GM18867 (cell line): ENCODE results near the gene NAGS.
"Not testable (repeated sequence)": the region's sequence is repeated elsewhere in the genome, so short reads cannot be mapped to it uniquely, and the experiment has no call there.

Source experiments
- ATAC-seq: cut with Tn5 transposase; IDR thresholded peaks from one replicate; pipeline ENCODE4 v1.9.1; 2021; ENCODE audit warnings: mild to moderate bottlenecking, moderate library complexity; ENCODE audit not compliant: unreplicated experiment

NAGS gene

DNA sequence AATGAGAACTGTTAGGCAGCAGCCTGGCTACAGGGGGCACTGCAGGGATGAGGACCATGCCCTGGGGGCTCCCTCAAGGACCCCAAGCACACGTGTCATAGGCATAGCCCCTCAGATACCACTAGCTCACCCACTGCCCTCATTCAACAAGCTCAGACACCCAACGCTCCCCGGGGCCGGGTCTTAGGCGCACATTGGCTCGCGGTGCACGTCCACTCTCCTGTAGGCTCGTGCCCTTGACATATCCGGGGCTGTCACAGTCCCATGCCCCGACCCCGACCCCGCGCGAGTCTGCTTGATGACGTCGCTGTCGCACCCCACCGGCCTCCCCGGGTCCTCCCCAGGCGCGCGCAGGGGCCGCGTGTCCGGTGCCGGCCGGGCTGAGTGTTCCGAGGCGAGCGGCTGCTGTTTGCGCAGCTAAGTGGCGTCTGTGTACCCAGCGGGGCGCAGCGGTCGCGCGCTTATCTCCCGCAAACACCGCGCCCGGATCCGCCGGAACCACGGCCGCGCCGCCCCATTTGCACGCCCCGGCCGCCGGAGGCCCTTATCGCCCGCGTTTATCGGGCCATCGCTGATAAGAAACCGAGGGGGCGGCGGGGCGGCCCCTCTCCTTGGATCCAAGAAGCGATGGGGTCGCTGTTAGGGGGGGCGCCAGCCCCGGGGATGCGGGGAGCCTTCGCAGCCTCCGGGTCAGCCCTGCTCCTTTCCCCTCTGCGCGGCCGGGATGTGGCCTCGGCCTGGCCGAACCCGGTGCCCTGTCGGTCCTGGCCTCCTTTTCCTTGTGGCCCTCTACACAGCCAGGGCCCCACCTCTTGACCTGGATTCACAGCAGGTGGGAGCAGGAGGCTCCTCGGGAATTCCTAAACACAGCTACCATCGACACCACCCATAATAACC, 20.7 kb upstream of the NAGS start:
- ATAC-seq: no peak

DNA sequence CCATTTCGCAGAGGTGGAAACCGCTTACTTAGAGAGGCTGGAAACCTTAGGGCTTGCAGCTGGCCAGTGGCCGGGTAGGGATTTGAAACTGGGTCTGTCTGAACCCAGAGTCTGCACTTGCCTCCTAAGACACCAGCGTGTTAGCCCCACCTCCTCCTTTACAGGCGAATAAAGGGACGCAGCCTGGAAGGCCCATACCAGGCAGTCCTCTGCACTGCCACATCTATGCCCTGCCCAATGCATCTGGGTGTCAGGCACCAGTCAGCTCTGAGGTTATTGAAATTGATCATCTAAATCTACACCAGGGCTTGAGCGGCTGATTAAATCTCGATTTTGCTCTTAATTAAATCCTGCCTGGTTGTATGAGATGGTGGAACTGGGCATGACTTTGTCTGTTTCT, 19.9 kb upstream of the NAGS start:
- ATAC-seq: no peak

DNA sequence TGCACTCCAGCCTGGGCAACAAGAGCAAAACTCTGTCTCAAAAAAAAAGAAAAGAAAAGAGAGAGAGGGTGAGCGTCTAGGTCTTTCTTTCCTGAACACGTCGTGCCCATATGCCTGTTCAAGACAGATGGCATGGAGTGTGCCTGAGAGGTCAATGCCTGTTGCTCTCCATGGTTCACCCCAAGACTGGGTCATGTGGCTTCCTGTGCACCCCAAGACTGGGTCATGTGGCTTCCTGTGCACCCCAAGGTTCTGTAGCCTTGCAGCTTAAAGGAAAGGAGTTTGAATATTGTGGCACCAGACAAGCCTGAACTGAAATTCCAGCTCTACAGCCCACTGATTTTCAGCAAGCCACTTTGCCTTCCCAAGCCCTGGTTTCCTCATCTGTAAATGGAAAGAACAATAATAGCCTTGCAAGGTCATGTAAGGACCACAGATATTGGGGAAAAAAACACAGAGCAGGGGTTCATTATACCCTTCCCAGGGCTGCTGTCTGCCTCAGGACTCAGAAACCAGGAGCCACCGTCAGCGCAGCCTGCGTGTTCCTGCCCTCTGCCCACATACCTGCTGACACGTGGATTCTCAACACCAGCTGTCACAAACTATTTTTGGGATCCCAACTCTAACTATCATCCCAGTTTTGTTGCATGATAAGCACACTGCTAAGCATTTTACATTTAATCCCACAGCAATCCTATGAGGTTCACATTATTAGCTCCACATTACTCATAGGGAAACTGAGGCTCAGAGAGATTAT, 18.0 kb upstream of the NAGS start:
- ATAC-seq: no peak

DNA sequence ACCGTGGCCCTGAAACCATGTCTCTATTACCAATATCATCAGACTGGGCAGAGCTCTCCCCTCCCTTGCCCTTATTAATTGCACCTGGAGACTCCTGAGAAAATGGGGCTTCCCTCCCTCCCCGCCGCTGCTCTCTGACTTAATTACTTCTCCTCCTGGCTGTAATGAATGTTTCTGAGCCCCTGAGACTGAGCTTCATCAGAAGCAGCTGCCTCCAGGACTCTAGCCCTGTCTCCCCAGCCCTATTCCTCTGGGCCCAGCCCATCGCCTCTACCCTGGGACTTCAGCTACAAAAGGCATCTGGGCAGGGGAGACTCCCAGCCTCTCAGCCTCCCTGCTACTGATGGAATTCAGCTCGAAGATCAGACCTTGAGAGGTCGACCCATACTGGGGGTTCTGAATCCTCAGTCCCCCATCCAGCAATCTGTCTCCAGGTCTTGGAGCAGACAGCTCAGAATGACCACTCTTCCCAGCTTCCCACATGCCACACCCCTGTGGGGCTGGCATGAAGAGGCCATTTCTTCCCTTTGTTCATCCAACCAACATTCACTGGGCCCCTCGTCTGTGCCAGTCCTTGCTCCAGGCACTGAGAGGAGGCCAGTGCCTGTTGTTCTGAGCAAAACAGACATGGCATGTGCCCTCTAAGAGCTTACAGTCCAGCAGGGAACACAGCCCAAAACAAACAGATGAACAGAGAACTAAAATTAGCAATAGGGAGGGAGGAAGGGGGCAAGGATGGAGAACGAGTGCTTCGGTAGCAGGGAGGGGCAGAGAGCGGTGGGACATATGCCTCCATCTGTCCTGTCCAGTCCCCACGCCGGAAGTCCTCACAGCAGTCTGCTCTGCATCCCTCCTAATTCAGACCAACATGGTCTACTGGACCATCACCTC, 17.0 kb upstream of the NAGS start:
- ATAC-seq: no peak

DNA sequence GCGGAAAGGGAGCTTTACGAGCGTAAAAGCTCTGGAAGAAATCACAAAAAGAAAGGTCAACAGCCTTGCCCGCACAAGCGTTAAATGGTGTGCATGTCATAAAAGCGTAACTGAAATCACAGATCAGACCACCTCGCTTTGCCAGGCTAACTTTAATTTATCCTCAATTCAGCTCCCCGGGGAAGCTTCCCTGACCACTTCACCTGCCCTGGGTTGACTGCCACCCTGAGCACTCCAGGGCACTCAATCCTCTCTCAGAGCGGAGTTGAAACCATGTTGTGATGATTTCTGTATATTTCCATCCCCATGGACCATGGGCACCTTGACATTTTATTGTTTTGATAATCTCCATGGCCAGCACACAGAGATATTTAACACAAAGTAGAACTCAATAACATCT, 16.1 kb upstream of the NAGS start:
- no peak for ATAC-seq

DNA sequence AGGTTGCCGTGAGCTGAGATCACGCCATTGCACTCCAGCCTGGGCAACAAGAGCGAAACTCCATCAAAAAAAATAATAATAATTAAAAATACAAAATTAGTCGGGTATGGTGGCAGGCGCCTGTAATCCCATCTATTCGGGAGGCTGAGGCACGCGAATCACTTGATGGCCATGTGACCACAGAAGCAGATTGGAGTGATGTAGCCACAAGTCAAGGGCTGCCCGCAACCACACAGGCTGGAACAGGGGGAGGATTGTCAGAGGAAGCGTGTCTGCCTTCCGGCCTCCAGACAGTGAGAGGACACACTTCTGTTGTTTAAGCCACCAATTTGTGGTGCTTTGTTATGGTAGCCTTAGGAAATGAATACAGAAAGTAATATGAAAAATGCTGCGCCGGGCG, 11.8 kb upstream of the NAGS start:
- ATAC-seq: no peak

DNA sequence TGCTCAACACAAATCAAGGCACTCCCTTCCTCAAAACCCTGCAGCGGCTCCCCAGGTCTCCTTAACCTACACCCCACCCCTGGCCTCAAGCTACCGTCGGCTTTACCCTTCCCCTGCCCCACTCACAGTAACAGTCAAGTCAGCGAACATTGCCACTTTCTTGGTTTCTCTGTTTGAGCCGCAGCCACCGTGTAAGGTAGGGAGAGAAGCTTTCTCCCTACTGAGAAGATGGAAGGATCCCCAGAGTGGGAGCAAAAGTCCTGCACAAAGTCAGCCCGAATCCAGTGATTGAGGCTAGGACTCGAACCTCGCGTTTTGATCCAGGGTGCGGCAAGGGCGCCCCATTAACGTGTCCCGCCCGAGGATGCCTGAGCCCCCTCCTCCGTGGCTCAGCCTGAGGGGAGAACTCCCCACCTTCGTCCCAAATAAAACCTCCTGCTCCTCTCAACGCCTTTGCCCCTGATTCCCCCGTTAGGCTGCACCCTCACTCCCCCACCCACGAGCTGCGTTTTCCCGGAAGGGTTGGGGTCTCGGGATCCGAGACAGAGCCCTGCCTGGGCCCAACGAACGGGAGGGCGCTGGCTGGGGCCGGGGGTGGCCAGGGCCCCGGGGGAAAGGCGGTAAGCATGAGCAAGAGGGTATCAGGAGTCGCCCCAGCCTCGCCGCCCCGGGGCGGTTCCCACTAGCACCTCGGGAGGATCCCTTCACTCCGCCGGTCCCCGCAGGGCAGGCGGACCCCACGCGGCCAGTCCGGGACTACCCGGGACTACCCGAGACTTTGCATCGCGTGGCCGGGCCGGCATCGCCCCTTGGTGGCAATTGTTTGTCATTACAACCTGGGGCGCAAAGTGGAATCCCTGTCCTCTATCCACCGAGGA, 9.9 kb upstream of the NAGS start:
- ATAC-seq: no peak

DNA sequence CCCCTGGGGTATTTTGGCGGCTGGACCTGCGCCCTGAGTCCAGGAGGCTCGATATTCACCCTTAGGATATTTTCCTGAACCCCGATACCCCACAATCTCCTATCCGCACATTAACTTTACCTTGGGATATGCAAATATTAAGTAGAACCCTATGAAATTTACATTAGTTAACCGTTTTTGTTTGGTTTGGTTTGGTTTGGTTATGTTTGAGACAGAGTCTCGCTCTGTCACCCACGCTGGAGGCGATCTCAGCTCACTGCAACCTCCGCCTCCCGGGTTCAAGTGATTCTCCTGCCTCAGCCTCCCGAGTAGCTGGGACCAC, 9.3 kb upstream of the NAGS start:
- ATAC-seq: no peak

DNA sequence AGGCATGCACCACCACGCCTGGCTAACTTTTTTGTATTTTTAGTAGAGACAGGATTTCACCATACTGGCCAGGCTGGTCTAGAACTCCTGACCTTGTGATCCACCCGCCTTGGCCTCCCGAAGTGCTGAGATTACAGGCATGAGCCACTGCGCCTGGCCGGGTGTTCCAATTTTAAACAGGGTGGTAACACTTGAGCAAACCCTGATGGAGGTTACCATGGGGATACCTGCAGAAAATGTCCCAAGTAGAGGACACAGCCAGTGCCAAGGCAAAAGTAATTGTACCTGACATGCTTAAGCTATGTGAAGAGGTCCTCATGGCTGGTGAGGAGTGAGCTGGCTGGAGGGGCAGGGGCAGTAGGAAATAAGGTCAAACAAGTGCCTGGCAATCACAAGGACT, 7.2 kb upstream of the NAGS start:
- ATAC-seq: not testable (repeated sequence)

DNA sequence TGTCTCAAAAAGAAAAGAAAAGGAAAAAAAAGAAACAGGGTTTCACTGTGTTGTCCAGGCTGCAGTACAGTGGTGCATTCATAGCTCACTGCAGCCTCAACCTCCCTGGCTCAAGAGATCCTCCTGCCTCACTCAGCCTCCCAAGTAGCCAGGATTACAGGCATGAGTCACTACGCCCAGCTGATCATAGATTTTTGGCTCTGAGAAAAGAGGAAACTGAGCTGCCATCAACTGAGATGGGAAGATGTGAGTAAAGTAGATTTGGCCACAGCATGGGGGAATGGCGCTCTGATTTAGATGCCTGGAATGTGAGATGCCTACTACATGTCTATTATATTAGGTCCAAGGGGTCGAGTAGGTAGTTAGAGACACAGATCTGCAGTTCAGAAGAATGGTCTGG, 5.9 kb upstream of the NAGS start:
- ATAC-seq: no peak

DNA sequence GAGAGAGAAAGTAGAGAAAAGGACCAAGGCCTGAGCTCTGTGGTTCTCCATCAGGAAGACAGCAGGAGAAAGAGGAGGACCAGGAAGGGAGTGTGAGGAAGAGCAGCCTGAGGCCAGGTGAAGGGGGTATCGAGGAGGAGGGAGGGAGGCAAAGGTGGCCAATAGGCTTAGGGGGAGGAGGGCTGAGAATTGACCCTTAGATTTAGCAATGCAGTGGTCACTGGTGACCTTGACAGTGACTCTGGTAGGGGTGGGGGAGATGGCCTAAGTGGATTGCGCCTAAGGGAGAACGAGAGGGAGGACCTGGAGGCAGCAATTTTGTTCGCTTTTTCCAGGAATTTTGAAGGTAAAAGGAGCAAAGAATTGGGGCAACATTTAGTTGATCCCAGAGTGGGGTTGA, 5.4 kb upstream of the NAGS start:
- ATAC-seq: no peak

DNA sequence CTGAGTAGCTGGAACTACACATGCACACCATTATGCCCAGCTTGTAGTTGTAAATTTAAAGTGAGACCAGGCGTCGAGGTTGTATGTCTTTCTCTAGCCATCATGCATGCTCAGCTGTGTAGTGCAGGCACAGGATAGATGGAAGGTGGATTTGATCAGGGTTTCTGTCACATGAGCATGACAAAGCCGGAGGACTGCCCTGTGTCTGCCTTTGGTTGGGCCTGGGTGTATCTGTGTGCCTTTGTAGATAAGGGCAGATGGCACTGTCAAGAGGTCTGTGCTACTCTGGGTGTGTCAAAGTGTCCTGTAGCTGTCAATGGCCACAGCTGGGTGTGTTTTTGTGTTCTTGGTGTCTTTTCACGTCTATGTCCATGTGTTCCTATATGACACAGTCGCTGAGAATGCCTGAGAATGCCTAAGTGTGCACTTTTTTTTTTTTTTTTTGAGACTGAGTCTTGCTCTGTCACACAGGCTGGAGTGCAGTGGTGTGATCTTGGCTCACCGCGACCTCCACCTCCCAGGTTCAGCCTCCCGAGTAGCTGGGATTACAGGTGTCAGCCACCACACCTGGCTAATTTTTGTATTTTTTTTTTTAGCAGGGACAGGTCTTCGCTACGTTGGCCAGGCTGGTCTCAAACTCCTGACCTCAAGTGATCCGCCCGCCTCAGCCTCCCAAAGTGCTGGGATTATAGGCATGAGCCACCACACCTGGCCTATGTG, 4.1 kb upstream of the NAGS start:
- ATAC-seq: no peak

DNA sequence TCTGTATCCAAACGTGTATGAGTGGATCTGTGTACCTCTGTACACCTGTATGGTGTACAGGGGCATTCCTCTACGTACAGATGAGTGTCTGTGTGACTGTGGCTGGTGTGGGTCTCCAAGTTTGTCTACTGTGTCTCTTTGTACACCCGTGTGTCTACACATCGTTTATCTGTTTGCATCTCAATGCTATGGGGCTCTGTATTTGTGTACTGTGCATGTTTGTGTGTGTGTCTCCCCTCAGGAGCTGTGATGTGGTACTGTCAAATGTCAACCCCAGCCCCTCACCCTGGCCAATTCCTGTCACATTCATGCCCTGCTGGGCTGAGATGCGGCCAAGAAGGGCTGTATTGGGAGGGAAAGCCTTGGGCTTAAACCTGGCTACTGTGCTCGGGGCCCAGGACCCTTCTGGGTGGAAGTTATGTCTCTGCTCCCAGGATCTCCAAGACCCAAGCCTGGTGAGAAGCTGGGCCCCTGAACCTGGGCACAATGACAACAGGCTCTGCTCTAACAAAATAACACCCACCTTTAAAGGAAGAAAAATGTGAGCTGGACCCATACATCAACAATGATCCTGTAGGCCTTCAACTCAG, 3.5 kb upstream of the NAGS start:
- ATAC-seq: no peak

DNA sequence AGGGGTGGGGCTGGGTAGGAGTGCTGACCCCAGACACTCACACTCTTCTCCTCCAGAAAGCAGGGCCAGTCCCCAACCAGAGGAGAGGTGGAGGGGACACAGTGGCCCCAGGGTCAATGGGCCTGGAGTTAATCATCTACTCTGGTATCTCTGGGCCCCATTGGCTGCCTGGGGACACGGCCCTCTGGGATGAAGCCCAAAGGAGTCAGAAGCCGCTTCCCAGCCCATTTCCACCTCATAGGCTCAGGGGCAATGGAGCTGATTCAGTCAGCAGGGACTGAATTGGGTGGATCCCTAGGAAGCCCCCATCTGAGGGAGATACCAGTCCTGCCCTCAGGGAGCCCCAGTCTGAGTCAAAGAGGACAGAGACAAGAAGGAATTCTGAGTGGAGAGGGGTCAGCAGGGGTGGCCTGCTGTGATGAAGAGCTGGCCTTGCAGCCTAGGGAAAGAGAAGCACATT, 2.9 kb upstream of the NAGS start:
- no peak for ATAC-seq

DNA sequence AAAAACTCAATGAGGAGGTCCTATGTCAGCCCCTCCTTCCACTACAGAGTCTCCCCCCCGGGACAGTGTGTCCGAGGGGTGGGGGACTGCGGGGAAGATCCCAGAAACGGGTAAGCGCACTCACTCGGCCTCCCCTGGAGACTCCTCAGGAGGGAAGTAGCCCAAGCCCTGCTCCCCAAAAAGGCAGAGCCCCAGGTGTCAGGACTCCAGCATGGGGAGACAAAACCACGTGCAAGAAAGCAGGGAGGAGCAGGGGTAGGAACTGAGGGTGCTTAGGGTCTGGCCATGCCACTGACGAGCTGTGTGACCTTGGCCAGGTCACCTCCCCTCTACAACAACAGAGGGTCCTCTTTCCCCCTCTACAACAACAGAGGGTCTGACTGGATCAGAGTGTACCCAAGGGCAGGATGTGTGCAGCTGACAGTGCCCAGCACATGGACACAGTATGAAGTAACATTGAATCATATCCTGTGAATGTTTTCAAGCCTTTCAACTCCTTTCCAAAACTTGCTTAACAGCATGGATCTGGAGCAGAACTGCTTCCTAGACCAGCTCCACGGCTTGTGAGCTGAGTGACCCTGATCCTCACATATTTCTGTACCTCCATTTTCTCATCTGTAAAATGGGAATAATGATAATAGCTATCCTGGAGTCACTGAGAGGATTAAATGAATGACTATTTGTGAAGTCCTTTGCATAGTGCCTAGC, 2.1 kb upstream of the NAGS start:
- no peak for ATAC-seq

DNA sequence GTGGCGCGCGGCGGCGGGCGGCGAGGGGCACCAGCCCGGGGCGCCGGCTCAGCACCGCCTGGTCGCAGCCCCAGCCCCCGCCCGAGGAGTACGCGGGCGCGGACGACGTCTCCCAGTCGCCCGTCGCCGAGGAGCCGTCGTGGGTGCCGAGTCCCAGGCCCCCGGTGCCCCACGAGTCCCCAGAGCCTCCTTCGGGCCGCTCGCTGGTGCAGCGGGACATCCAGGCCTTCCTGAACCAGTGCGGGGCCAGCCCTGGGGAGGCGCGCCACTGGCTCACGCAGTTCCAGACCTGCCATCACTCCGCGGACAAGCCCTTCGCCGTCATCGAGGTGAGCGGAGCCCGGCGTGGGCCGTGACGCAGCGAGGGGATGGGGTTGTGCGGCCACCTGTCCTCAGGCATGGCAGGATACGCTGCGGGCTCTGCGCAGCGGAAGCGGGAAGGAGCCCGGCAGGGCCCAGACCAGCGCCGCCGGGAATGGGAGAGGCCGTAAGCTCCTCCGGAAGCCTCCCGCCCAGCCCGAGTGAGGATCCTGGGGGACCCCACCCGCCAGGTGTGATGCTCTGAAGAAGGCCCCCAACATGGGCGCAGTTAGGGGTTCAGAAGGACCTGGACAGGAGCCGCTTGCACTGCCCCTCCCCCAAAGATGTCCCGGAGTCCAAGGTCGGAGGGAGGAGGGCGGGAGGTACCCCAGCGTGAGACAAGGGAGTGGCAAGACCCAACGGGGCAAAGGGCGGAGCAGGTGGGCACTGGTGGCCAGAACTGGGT, 522 bp downstream of the NAGS start:
- no peak for ATAC-seq

DNA sequence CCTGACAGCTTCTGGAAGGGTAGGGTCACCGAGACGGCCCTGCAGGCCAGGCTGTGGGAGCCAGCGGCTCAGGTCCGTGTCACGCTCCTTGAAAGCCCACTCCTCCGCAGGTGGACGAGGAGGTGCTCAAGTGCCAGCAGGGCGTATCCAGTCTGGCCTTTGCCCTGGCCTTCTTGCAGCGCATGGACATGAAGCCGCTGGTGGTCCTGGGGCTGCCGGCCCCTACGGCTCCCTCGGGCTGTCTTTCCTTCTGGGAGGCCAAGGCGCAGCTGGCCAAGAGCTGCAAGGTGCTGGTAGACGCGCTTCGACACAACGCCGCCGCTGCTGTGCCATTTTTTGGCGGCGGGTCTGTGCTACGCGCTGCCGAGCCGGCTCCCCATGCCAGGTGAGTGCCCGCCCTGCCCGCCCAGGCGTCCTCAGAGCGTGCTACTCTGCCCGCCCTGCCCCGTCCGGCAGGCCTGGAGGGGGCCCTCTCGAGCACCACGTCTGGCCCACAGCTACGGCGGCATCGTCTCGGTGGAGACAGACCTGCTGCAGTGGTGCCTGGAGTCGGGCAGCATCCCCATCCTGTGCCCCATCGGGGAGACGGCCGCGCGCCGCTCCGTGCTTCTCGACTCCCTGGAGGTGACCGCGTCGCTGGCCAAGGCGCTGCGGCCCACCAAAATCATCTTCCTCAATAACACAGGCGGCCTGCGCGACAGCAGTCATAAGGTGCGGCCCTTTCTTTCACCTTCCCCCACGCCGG, 1.3 kb downstream of the NAGS start:
- no peak for ATAC-seq
